Muscle of leg (tissue), 11 donors: ENCODE results near the gene PANX2. TPM values are rescaled to one million over a fixed set of nuclear protein-coding genes. Genes with fewer than 3 reads are reported as not detected.

Experiments
- DNase-seq: peaks from one replicate; pipeline ENCODE4 v3.0.0; 2013
- H3K27ac ChIP-seq: one replicate; pipeline ENCODE4 v1.5.1; 2013; ENCODE audit warnings: mild to moderate bottlenecking, low read length, control low read depth
- H3K27me3 ChIP-seq: one replicate; pipeline ENCODE4 v1.6.1; 2013; ENCODE audit warnings: low read length; ENCODE audit not compliant: control insufficient read depth, insufficient read depth
- H3K36me3 ChIP-seq: one replicate; pipeline ENCODE4 v1.6.1; 2013; ENCODE audit warnings: low read length; ENCODE audit not compliant: control insufficient read depth, insufficient read depth
- H3K4me1 ChIP-seq: one replicate; pipeline ENCODE4 v1.6.1; 2013; ENCODE audit warnings: low read length; ENCODE audit not compliant: control insufficient read depth, insufficient read depth
- H3K4me3 ChIP-seq: one replicate; pipeline ENCODE4 v1.5.1; 2013; ENCODE audit warnings: low read length, control low read depth
- H3K9me3 ChIP-seq: replicated peaks from 2 replicates; pipeline ENCODE4 v1.6.1; 2013; ENCODE audit warnings: low read depth, low read length; ENCODE audit not compliant: control insufficient read depth
- WGBS: methylation state at CpG from one replicate; pipeline ENCODE4 v1.1.5; 2013; ENCODE audit warnings: missing lambda C conversion rate; ENCODE audit not compliant: insufficient coverage; 5-methylcytosine and 5-hydroxymethylcytosine counted together
- polyA plus RNA-seq, 8 donors: library from polyadenylated mRNA; unstranded; fragments of 120-200 nt; gene quantifications; one replicate each; pipeline versions ENCODE4 v1.2.1 to v1.2.3, GENCODE V29; 2013; ENCODE audit warnings: inconsistent platforms in 1 of 8, low replicate concordance in 1 of 8; ENCODE audit not compliant: insufficient read length in 8 of 8, insufficient read depth in 1 of 8
- total RNA-seq: library from RNA; stranded (reverse); fragments of 120-200 nt; gene quantifications from one replicate; pipeline ENCODE4 v1.2.4, GENCODE V29; 2013

Gene PANX2
- total and polyA plus RNA-seq, 9 donors: 0.04 to 0.19 (median 0.15) TPM

- Histone ChIP-seq H3K9me3 (no peaks in the 10 kb centered on the region), H3K27me3 (peaks cover 23% of the 10 kb centered on the region), H3K27ac (no peak overlapping the region), H3K36me3 (no peaks in the 10 kb centered on the region), H3K4me1 (peaks cover 5% of the 10 kb centered on the region), H3K4me3 (no peak overlapping the region)
- 74% methylated on average over 38 of the region's 64 CpGs for WGBS
- DNase-seq: no peak
Measured at GRCh38 chr22:50178871-50179869, 8.6 kb downstream of the PANX2 start.

GRCh38 chr22:50179937-50180726, 9.6 kb downstream of the PANX2 start:
- Histone ChIP-seq H3K9me3 (no peaks in the 10 kb centered on the region), H3K27me3 (peaks cover 22% of the 10 kb centered on the region), H3K36me3 (no peaks in the 10 kb centered on the region), H3K27ac (no peak overlapping the region), H3K4me1 (peaks cover 13% of the 10 kb centered on the region), H3K4me3 (no peak overlapping the region)
- 76% methylated on average over 37 of the region's 39 CpGs for WGBS
- DNase-seq: no peak

GRCh38 chr22:50180727-50181521, 10.4 kb downstream of the PANX2 start:
- no peak overlapping the region for H3K27ac ChIP-seq
- H3K27me3 ChIP-seq: peaks cover 19% of the 10 kb centered on the region
- no peak for DNase-seq
- H3K4me3 ChIP-seq: no peak overlapping the region
- no peaks in the 10 kb centered on the region for H3K36me3 ChIP-seq
- H3K9me3 ChIP-seq: no peaks in the 10 kb centered on the region
- H3K4me1 ChIP-seq: peaks cover 17% of the 10 kb centered on the region
- WGBS: 77% methylated on average over 17 of the region's 27 CpGs

GRCh38 chr22:50182176-50183081, 11.9 kb downstream of the PANX2 start:
- DNase-seq: no peak
- H3K4me3 ChIP-seq: no peak overlapping the region
- H3K27ac ChIP-seq: no peak overlapping the region
- H3K36me3 ChIP-seq: no peaks in the 10 kb centered on the region
- H3K4me1 ChIP-seq: peaks cover 24% of the 10 kb centered on the region
- 78% methylated on average over 29 of the region's 31 CpGs for WGBS
- no peaks in the 10 kb centered on the region for H3K9me3 ChIP-seq
- H3K27me3 ChIP-seq: peaks cover 13% of the 10 kb centered on the region

- 75% methylated on average over 12 of the region's 19 CpGs for WGBS
- Histone ChIP-seq H3K36me3 (no peaks in the 10 kb centered on the region), H3K4me3 (no peak overlapping the region), H3K27ac (no peak overlapping the region), H3K9me3 (no peaks in the 10 kb centered on the region), H3K27me3 (peaks cover 6% of the 10 kb centered on the region), H3K4me1 (peaks cover 24% of the 10 kb centered on the region)
- DNase-seq: no peak
Measured at GRCh38 chr22:50183141-50183971, 12.8 kb downstream of the PANX2 start.

GRCh38 chr22:50184004-50184901, 13.7 kb downstream of the PANX2 start:
- Histone ChIP-seq H3K36me3 (no peaks in the 10 kb centered on the region), H3K4me3 (no peak overlapping the region), H3K9me3 (no peaks in the 10 kb centered on the region), H3K4me1 (peaks cover 33% of the 10 kb centered on the region), H3K27ac (peak overlapping the region; percentile 42), H3K27me3 (no peaks in the 10 kb centered on the region)
- 20% methylated on average over 27 of the region's 32 CpGs for WGBS
- DNase-seq: peak; percentile 78

- H3K36me3 ChIP-seq: no peaks in the 10 kb centered on the region
- no peak for DNase-seq
- H3K27ac ChIP-seq: no peak overlapping the region
- H3K4me3 ChIP-seq: peak overlapping the region; percentile 46
- no peaks in the 10 kb centered on the region for H3K9me3 ChIP-seq
- no peaks in the 10 kb centered on the region for H3K27me3 ChIP-seq
- WGBS: 8% methylated on average over 63 of the region's 63 CpGs
- peaks cover 40% of the 10 kb centered on the region for H3K4me1 ChIP-seq
Measured at GRCh38 chr22:50184902-50185374, 14.4 kb downstream of the PANX2 start.
